Mesenteric fat pad (tissue), 1 donor: ENCODE results near the gene CENPW. TPM values are rescaled to one million over a fixed set of nuclear protein-coding genes. Genes with fewer than 3 reads are reported as not detected.

ENCODE experiments used
- DNase-seq: peaks from one replicate; pipeline ENCODE4 v3.0.0-alpha.2; 2020; ENCODE audit warnings: low spot score
- long read RNA-seq: library from polyadenylated mRNA; unstranded; transcript quantifications from one replicate; pipeline ENCODE4 v2.0.0, GENCODE V29; 2020
- total RNA-seq: library from RNA; stranded (reverse); fragmentation: NEBNext Ultra II Directional; extraction: Animal tissue kit (Norgen Biotek cat#: 25700); gene quantifications from one replicate; pipeline ENCODE4 v1.2.1, GENCODE V29; 2021
- donor health status: DM: yes; HTN: yes; CAD: no.

Gene CENPW
- 4.3 TPM for total RNA-seq
- long read RNA-seq, result 0 reads

GRCh38 chr6:126339796-126340609, at the start of gene CENPW:
Gene CENPW, plus strand, starts transcription at chr6:126340115. Its CDS starts 159 bp downstream, at chr6:126340274.
- peak; percentile 93 for DNase-seq

- no peak for DNase-seq
Observed at GRCh38 chr6:126293891-126294524, 45.9 kb upstream of the CENPW start.

DNA sequence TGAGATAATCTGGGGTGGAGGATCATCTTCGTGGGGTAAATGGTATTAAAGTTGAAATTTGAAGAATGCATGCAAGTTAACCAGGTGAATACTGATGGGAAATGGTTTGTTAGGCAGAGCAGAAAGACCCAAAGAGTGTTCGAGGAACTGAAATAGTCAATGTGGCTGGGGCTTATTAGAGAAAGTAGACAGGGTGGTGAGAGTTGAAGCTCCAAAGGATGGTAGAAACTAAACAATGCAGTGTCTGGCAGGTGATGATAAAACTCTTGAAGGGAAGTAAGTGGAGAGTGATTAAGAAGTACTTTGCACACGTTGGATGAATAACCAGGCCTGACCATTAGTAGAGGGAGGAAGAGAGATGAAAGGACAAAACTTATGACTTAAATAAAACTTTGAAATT, 39.8 kb upstream of the CENPW start:
- no peak for DNase-seq

GRCh38 chr6:126300735-126301134, 39.2 kb upstream of the CENPW start:
- DNase-seq, result no peak

GRCh38 chr6:126302191-126302590, 37.7 kb upstream of the CENPW start:
- no peak for DNase-seq

- no peak for DNase-seq
Observed at GRCh38 chr6:126307849-126308248, 32.1 kb upstream of the CENPW start.

GRCh38 chr6:126308362-126308761, 31.6 kb upstream of the CENPW start:
- no peak for DNase-seq

- no peak for DNase-seq
Observed at GRCh38 chr6:126312013-126312665, 27.8 kb upstream of the CENPW start.

DNA sequence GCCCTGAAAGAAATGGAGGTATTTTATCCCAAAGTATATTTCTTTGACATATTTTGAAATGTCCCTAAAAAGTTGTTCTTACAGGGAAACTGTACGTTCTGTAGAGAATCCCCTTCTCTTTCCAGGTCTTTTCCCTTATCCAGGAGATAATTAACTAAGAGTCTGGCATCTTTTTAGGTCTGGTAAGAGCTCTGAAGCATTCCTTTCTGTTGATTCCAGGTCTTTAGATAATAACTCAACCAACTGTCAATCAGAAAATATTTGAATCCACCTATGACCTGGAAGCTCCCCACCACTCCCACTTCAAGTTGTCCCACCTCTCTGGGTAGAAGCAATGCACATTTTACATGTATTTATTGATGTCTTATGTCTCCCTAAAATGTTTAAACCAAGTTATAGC, 26.0 kb upstream of the CENPW start:
- no peak for DNase-seq

GRCh38 chr6:126318797-126319196, 21.1 kb upstream of the CENPW start:
- no peak for DNase-seq

DNA sequence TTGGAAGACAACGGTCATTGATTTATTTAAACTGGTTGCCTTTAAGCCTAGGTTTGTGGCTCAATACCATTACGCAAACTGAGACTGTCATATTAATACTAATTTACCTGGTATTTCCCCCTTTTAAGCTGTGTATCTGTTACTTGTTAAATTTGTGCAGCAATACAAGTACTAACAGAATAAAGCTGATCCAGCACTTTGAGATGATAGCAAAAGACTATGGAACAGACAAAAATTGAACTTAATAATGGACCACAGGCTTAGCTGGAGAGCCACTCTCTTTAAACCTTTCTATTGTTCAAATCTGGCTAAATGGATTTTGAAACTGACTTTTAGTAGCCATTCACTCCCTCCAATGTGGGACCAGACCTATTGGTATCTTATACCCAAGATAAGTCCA, 6.2 kb upstream of the CENPW start:
- DNase-seq, result no peak

DNA sequence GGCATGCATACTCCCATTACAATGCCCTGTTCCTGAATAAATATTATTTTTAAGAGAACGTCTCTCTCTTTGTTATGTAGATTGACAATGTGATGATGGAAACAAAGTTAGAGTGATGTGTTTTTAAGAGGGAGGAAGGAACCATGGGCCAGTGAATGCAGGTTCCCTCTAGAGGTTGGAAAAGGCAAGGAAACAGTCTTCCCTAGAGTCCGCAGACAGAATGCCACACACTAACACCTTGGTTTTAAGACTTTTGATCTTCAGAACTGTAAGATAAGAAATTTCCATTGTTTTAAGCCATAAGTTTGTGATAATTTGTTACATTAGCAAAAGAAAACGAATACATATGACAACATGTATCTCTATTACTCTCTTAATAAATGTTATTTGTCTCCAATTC, 4.7 kb upstream of the CENPW start:
- DNase-seq, result no peak

- DNase-seq, result no peak
Observed at GRCh38 chr6:126337323-126337722, 2.6 kb upstream of the CENPW start.

DNA sequence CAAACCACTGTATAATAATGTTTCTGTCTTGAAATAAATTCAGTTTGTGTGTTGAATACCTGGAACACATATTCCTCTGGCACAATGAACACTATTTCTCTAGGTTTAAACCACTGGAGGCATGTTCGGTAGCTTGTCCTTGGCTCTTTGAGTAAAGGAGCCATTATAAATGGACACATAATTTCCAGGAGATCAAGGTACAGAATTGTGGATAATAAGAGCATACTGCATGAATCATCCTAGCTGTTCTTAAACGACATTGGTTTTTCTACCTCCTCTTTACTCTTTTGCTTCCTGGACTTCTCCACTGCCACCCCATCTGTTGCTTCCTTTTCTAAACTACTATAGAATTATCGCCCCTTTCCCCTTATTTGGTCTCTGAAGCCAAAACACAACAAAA, 1.2 kb downstream of the CENPW start:
- no peak for DNase-seq

GRCh38 chr6:126344181-126344580, 4.3 kb downstream of the CENPW start:
- no peak for DNase-seq

GRCh38 chr6:126351960-126352359, 12.0 kb downstream of the CENPW start:
- no peak for DNase-seq

DNA sequence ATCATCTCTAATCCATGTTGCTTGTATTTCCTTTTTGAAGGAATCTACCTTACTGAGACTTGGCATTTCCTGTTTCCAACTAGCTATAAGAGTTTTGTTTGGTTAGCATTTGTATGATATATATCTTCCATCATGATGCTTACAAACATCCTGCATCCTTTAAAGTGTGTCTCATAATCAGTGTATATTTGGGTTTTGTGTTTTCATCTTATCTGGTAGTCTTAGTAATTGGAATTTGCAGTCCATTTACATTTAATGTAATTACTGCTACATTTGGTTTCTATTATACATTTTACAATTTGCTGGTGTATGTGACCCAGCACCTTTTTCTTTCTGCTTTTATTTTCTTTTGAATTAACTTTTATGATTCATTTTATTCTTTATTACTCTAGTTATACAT, 12.6 kb downstream of the CENPW start:
- DNase-seq, result no peak

DNA sequence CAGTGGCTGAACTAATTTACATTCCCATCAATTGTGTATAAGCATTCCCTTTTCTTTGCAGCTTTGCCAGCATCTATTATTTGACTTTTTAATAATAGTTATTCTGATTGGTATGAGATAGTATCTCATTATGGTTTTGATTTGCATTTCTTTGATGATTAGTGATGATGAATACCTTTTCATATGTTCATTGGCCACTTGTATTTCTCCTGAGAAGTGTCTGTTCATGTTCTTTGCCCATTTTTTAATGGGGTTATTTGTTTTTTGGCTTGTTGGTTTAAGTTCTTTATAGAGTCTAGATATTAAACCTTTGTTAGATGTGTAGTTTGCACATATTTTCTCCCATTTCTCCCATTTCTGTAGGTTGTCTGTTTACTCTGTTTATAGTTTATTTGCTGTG, 16.6 kb downstream of the CENPW start:
- no peak for DNase-seq

DNA sequence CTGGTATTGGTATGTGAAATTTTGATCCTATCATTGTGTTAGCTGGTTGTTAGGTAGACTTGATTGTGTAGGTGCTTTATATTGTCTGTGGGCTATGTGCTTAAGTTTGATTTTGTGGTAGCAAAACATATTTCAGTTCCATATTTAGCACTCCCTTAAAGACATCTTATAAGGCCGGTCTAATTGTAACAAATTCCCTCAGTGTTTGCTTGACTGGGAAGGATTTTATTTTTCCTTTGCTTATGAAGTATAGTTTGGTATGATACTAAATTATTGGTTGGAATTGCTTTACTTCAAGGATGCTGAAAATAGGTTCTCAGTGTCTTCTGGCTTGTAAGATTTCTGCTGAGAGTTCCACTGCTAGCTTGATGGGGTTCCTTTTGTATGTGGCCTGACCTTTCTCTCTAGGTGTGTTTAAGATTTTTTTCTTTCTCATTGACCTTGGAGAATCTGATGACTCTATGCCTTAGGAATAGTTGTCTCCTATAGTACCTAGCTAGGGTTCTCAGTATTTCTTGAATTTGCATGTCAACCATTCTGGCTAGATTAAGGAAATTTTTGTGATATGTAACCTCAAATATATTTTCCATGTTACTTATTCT, 20.1 kb downstream of the CENPW start:
- no peak for DNase-seq

- DNase-seq, result no peak
Observed at GRCh38 chr6:126361832-126362440, 22.0 kb downstream of the CENPW start.

DNA sequence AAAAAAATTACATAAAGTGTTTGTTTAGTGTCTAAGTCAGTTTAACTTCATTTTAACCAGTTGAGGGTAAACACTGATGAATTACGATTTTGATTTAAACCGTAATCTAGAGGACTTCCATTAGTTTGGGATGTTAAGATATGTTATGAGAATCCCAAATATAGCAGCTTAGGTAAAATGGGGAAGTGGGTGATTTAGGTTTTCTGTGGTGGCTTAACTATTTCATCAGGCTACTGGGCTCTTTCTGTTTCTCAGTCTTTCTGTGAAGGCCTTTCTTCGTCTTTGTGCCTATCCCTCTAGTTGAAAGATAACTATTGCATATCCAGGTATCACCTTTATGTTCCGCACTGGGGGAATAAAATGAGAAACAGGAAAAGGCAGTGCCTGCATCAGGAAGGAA, 27.9 kb downstream of the CENPW start:
- no peak for DNase-seq

GRCh38 chr6:126372626-126373025, 32.7 kb downstream of the CENPW start:
- no peak for DNase-seq
